ENCODE data around the gene POC5. TPM values are rescaled to one million over a fixed set of nuclear protein-coding genes. Genes with fewer than 3 reads are reported as not detected.

Gene POC5
- total and polyA plus RNA-seq, 2 of the 13 experiments (the other 11 are each of a cell fraction or from before 2014, with no cell fraction given), result 6.9 to 9.3 TPM

DNA sequence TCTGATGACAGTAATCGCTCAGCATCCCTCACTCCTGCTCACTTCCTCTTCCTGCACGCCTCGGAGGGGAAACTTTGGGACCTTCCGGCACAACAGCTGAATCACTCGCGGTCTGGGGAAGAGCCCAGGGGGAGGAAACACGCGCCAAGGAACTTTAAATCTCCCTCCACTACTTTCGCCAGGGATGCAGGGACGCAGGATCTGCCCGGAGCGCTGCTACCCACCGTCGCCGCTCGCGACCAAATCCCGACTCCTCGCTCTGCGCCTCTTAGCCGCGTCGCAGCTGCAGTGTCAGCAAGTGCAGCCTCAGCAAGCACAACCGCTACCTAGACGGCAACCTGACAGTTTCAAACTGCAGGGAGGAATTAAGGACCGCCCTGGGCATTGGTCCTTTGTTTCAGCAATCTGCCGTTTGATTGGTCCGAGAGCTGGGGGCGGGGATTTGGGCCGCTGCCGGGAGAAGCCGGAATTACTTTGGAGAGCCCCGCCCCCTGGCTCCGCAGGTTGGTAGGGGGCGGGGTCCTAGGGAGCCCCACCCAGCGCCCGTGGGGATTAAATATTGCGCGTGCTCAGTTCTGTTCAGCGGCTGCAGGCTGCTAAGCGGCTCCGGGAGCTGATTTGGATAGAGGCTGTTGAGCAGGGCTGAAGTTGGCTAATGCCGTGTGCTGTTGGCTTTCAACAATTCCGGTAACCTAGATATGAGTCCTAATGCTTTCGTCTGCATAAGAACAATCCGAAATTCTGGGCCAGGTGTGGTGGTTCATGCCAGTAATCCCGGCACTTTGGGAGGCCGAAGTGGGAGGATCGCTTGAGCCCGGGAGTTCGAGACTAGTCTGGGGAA is at the start of gene POC5 (continued):
- TF ChIP-seq ZNF350 (CRISPR knock-in tag; IDR thresholded peaks at IDR 0.05; ENCODE audit: borderline replicate concordance, low read depth) (no peak), ZFP82 (CRISPR knock-in tag; IDR thresholded peaks at IDR 0.05; ENCODE audit: borderline replicate concordance) (no peak), GABPA (IDR thresholded peaks at IDR 0.05; ENCODE audit: low read depth, low read length) (peak; percentile 78), GABPA (CRISPR knock-in tag; IDR thresholded peaks at IDR 0.05; ENCODE audit: low read depth) (peak; percentile 90), MED1 (CRISPR knock-in tag; IDR thresholded peaks at IDR 0.05) (no peak), ZNF343 (CRISPR knock-in tag; IDR thresholded peaks at IDR 0.05) (peak; percentile 54; the same call in 1 of the 2 replicates), GFI1 (CRISPR knock-in tag; IDR thresholded peaks at IDR 0.05; ENCODE audit: borderline replicate concordance) (0 out of 2 replicates have a peak, but pooled peaks have one; percentile 23), HNRNPL (IDR thresholded peaks at IDR 0.05; ENCODE audit: low read depth, low read length) (no peak), CBX2 (IDR thresholded peaks at IDR 0.05; ENCODE audit: low read depth, low read length) (no peak), CBX2 (CRISPR knock-in tag; IDR thresholded peaks at IDR 0.05; ENCODE audit: low read depth) (no peak), ZNF644 (CRISPR knock-in tag; IDR thresholded peaks at IDR 0.05; ENCODE audit: low read depth) (no peak), NFE2L1 (CRISPR knock-in tag; IDR thresholded peaks at IDR 0.05; ENCODE audit: borderline replicate concordance) (peak; percentile 88), NFYC (CRISPR knock-in tag; IDR thresholded peaks at IDR 0.05) (peak; percentile 98), ZNF891 (CRISPR knock-in tag; IDR thresholded peaks at IDR 0.05) (peak; percentile 58; the same call in 1 of the 2 replicates), ZNF543 (CRISPR knock-in tag; IDR thresholded peaks at IDR 0.05) (no peak), NFRKB (IDR thresholded peaks at IDR 0.05) (no peak)
- TF ChIP-seq, protein P1, sequence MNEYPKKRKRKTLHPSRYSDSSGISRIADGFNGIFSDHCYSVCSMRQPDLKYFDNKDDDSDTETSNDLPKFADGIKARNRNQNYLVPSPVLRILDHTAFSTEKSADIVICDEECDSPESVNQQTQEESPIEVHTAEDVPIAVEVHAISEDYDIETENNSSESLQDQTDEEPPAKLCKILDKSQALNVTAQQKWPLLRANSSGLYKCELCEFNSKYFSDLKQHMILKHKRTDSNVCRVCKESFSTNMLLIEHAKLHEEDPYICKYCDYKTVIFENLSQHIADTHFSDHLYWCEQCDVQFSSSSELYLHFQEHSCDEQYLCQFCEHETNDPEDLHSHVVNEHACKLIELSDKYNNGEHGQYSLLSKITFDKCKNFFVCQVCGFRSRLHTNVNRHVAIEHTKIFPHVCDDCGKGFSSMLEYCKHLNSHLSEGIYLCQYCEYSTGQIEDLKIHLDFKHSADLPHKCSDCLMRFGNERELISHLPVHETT (CRISPR knock-in tag; conservative IDR thresholded peaks at IDR 0.05), result no peak
- TF ChIP-seq, protein P2, sequence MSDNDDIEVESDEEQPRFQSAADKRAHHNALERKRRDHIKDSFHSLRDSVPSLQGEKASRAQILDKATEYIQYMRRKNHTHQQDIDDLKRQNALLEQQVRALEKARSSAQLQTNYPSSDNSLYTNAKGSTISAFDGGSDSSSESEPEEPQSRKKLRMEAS (IDR thresholded peaks at IDR 0.05), result peak; percentile 80
- TF ChIP-seq, protein P3, sequence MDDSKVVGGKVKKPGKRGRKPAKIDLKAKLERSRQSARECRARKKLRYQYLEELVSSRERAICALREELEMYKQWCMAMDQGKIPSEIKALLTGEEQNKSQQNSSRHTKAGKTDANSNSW (CRISPR knock-in tag; IDR thresholded peaks at IDR 0.05; ENCODE audit: borderline replicate concordance), result no peak
- TF ChIP-seq, protein P4, sequence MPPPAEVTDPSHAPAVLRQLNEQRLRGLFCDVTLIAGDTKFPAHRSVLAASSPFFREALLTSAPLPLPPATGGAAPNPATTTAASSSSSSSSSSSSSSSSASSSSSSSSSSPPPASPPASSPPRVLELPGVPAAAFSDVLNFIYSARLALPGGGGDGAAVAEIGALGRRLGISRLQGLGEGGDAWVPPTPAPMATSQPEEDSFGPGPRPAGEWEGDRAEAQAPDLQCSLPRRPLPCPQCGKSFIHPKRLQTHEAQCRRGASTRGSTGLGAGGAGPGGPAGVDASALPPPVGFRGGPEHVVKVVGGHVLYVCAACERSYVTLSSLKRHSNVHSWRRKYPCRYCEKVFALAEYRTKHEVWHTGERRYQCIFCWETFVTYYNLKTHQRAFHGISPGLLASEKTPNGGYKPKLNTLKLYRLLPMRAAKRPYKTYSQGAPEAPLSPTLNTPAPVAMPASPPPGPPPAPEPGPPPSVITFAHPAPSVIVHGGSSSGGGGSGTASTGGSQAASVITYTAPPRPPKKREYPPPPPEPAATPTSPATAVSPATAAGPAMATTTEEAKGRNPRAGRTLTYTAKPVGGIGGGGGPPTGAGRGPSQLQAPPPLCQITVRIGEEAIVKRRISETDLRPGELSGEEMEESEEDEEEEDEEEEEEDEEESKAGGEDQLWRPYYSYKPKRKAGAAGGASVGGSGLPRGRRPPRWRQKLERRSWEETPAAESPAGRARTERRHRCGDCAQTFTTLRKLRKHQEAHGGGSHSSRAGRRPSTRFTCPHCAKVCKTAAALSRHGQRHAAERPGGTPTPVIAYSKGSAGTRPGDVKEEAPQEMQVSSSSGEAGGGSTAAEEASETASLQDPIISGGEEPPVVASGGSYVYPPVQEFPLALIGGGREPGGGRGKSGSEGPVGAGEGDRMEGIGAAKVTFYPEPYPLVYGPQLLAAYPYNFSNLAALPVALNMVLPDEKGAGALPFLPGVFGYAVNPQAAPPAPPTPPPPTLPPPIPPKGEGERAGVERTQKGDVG (CRISPR knock-in tag; IDR thresholded peaks at IDR 0.05; ENCODE audit: borderline replicate concordance), result no peak; the same call in 1 of the 2 replicates
- TF ChIP-seq, protein P5, sequence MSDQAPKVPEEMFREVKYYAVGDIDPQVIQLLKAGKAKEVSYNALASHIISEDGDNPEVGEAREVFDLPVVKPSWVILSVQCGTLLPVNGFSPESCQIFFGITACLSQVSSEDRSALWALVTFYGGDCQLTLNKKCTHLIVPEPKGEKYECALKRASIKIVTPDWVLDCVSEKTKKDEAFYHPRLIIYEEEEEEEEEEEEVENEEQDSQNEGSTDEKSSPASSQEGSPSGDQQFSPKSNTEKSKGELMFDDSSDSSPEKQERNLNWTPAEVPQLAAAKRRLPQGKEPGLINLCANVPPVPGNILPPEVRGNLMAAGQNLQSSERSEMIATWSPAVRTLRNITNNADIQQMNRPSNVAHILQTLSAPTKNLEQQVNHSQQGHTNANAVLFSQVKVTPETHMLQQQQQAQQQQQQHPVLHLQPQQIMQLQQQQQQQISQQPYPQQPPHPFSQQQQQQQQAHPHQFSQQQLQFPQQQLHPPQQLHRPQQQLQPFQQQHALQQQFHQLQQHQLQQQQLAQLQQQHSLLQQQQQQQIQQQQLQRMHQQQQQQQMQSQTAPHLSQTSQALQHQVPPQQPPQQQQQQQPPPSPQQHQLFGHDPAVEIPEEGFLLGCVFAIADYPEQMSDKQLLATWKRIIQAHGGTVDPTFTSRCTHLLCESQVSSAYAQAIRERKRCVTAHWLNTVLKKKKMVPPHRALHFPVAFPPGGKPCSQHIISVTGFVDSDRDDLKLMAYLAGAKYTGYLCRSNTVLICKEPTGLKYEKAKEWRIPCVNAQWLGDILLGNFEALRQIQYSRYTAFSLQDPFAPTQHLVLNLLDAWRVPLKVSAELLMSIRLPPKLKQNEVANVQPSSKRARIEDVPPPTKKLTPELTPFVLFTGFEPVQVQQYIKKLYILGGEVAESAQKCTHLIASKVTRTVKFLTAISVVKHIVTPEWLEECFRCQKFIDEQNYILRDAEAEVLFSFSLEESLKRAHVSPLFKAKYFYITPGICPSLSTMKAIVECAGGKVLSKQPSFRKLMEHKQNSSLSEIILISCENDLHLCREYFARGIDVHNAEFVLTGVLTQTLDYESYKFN (CRISPR knock-in tag; conservative IDR thresholded peaks at IDR 0.05), result peak; percentile 46
